H9 (cell line): ENCODE measurements around the gene PHLDA3. TPM values are rescaled to one million over a fixed set of nuclear protein-coding genes. Genes with fewer than 3 reads are reported as not detected.

Source experiments
- DNase-seq: peaks from one replicate; pipeline ENCODE4 v3.0.0-alpha.2; 2017
- H2AFZ ChIP-seq: one replicate; pipeline ENCODE4 v1.6.1; 2013; ENCODE audit warnings: mild to moderate bottlenecking, low read length, control low read depth, moderate library complexity
- H2AK5ac ChIP-seq: 2 replicates; pipeline ENCODE4 v1.6.1; 2013; ENCODE audit warnings: low read length, control low read depth, mixed read lengths; ENCODE audit not compliant: insufficient read length
- H2BK120ac ChIP-seq: one replicate; pipeline ENCODE4 v1.6.1; 2013; ENCODE audit warnings: low read depth, mild to moderate bottlenecking, low read length, control low read depth, inconsistent platforms; ENCODE audit not compliant: poor library complexity, severe bottlenecking
- H2BK12ac ChIP-seq: 2 replicates; pipeline ENCODE4 v1.6.1; 2013; ENCODE audit warnings: low read length, control low read depth, mixed read lengths, low read depth; ENCODE audit not compliant: insufficient read length
- H2BK15ac ChIP-seq: 2 replicates; pipeline ENCODE4 v1.6.1; 2013; ENCODE audit warnings: low read depth, low read length, control low read depth
- H2BK20ac ChIP-seq: one replicate; pipeline ENCODE4 v1.6.1; 2013; ENCODE audit warnings: low read depth, mild to moderate bottlenecking, low read length, control low read depth, inconsistent platforms; ENCODE audit not compliant: poor library complexity, severe bottlenecking
- H2BK5ac ChIP-seq: 2 replicates; pipeline ENCODE4 v1.6.1; 2013; ENCODE audit warnings: low read length, control low read depth, mixed read lengths; ENCODE audit not compliant: insufficient read length
- H3K14ac ChIP-seq: 2 replicates; pipeline ENCODE4 v1.6.1; 2013; ENCODE audit warnings: low read length, control low read depth; ENCODE audit not compliant: insufficient read depth
- H3K18ac ChIP-seq: 2 replicates; pipeline ENCODE4 v1.6.1; 2013; ENCODE audit warnings: low read depth, mild to moderate bottlenecking, mixed read lengths, low read length, control low read depth; ENCODE audit not compliant: insufficient read length
- H3K23ac ChIP-seq: 2 replicates; pipeline ENCODE4 v1.6.1; 2013; ENCODE audit warnings: low read length, control low read depth, mixed read lengths, low read depth; ENCODE audit not compliant: insufficient read length
- H3K23me2 ChIP-seq: 2 replicates; pipeline ENCODE4 v1.6.1; 2013; ENCODE audit warnings: low read depth, mild to moderate bottlenecking, mixed read lengths, low read length, control low read depth; ENCODE audit not compliant: insufficient read length, poor library complexity, severe bottlenecking
- H3K27ac ChIP-seq: 2 replicates; pipeline ENCODE4 v1.5.1; 2013; ENCODE audit warnings: low read length, control low read depth, mixed read lengths, low read depth; ENCODE audit not compliant: insufficient read length
- H3K27me3 ChIP-seq: 2 replicates; pipeline ENCODE4 v1.6.1; 2013; ENCODE audit warnings: low read length, control low read depth, inconsistent platforms; ENCODE audit not compliant: insufficient read depth
- H3K4ac ChIP-seq: 2 replicates; pipeline ENCODE4 v1.6.1; 2013; ENCODE audit warnings: low read depth, mild to moderate bottlenecking, control low read depth, inconsistent platforms, low read length, moderate library complexity
- H3K4me1 ChIP-seq: 2 replicates; pipeline ENCODE4 v1.6.1; 2013; ENCODE audit warnings: low read length, control low read depth, inconsistent platforms; ENCODE audit not compliant: insufficient read depth
- H3K4me2 ChIP-seq: 2 replicates; pipeline ENCODE4 v1.6.1; 2013; ENCODE audit warnings: low read length, control low read depth, mixed read lengths; ENCODE audit not compliant: insufficient read length, insufficient read depth
- H3K56ac ChIP-seq: 2 replicates; pipeline ENCODE4 v1.6.1; 2013; ENCODE audit warnings: low read depth, mild to moderate bottlenecking, mixed read lengths, low read length, control low read depth; ENCODE audit not compliant: insufficient read length
- H3K79me1 ChIP-seq: 2 replicates; pipeline ENCODE4 v1.6.1; 2013; ENCODE audit warnings: low read depth, mild to moderate bottlenecking, moderate library complexity, low read length, control low read depth, inconsistent platforms; ENCODE audit not compliant: insufficient read depth, poor library complexity, severe bottlenecking
- H3K79me2 ChIP-seq: 2 replicates; pipeline ENCODE4 v1.6.1; 2013; ENCODE audit warnings: low read length, control low read depth, inconsistent platforms; ENCODE audit not compliant: insufficient read depth
- H3K9ac ChIP-seq: 2 replicates; pipeline ENCODE4 v1.6.1; 2013; ENCODE audit warnings: low read length, control low read depth, mixed read lengths; ENCODE audit not compliant: insufficient read length; ENCODE audit errors: extremely low read depth
- H3K9me3 ChIP-seq: one replicate; pipeline ENCODE4 v1.6.1; 2013; ENCODE audit warnings: low read depth, low read length, inconsistent platforms; ENCODE audit not compliant: control insufficient read depth
- H3T11ph ChIP-seq: one replicate; pipeline ENCODE4 v1.6.1; 2013; ENCODE audit warnings: mild to moderate bottlenecking, low read length, control low read depth, inconsistent platforms
- H4K20me1 ChIP-seq: one replicate; pipeline ENCODE4 v1.6.1; 2013; ENCODE audit not compliant: control insufficient read depth, insufficient read length, insufficient read depth
- H4K5ac ChIP-seq: 2 replicates; pipeline ENCODE4 v1.6.1; 2013; ENCODE audit warnings: low read depth, mild to moderate bottlenecking, mixed read lengths, low read length, control low read depth; ENCODE audit not compliant: insufficient read length
- H4K8ac ChIP-seq: replicated peaks from 2 replicates; pipeline ENCODE4 v1.6.1; 2013; ENCODE audit warnings: low read length, control low read depth, mixed read lengths, low read depth; ENCODE audit not compliant: insufficient read length
- H4K91ac ChIP-seq: 2 replicates; pipeline ENCODE4 v1.6.1; 2013; ENCODE audit warnings: low read depth, mild to moderate bottlenecking, moderate library complexity, mixed read lengths, low read length, control low read depth; ENCODE audit not compliant: insufficient read length
- H3K27ac Mint-ChIP-seq, 3 experiments: 2 replicates in 2 of 3; 3 replicates in 1 of 3; pipeline ENCODE4 v1.8.0; 2020 to 2021; ENCODE audit warnings: mixed read lengths in 3 of 3, mild to moderate bottlenecking in 1 of 3, moderate library complexity in 1 of 3
- H3K27me3 Mint-ChIP-seq: 2 replicates; pipeline ENCODE4 v1.8.0; 2021; ENCODE audit warnings: low read depth, mild to moderate bottlenecking, moderate library complexity, mixed read lengths
- H3K36me3 Mint-ChIP-seq, 3 experiments: 2 replicates in 2 of 3; 3 replicates in 1 of 3; pipeline ENCODE4 v1.8.0; 2020 to 2021; ENCODE audit warnings: low read depth in 3 of 3, mixed read lengths in 3 of 3; ENCODE audit not compliant: insufficient read depth in 1 of 3
- H3K4me1 Mint-ChIP-seq, 2 experiments: 2 replicates each; pipeline ENCODE4 v1.8.0; 2020; ENCODE audit warnings: mixed read lengths in 2 of 2
- H3K4me3 Mint-ChIP-seq, 2 experiments: 2 replicates in 1 of 2; 3 replicates in 1 of 2; pipeline ENCODE4 v1.8.0; 2020 to 2021; ENCODE audit warnings: mild to moderate bottlenecking in 2 of 2, mixed read lengths in 2 of 2, moderate library complexity in 1 of 2
- H3K9me3 Mint-ChIP-seq, 2 experiments: 2 replicates in 1 of 2; 3 replicates in 1 of 2; pipeline ENCODE4 v1.8.0; 2020; ENCODE audit warnings: mild to moderate bottlenecking in 2 of 2, mixed read lengths in 2 of 2, moderate library complexity in 1 of 2
- WGBS: extraction: QIAGEN DNeasy Blood & Tissue Kit; methylation state at CpG from one replicate; pipeline ENCODE4 v1.1.7; 2013; ENCODE audit warnings: missing lambda C conversion rate, low lambda C conversion rate, mixed read lengths; ENCODE audit not compliant: insufficient read length; ENCODE audit errors: extremely low coverage; 5-methylcytosine and 5-hydroxymethylcytosine counted together
- total RNA-seq: library from RNA; stranded (reverse); gene quantifications from 2 replicates; pipeline ENCODE4 v1.2.1, GENCODE V29; 2021
- TF ChIP-seq, protein P1 (sequence below): fragments of 200-600 bp; sonication (generic); conservative IDR thresholded peaks from 3 replicates; pipeline ENCODE4 v1.8.0; 2021; ENCODE audit warnings: antibody characterized with exemption, mild to moderate bottlenecking

PHLDA3 gene
- total RNA-seq, 1 experiment from 2014 or later = 53.9 TPM

DNA sequence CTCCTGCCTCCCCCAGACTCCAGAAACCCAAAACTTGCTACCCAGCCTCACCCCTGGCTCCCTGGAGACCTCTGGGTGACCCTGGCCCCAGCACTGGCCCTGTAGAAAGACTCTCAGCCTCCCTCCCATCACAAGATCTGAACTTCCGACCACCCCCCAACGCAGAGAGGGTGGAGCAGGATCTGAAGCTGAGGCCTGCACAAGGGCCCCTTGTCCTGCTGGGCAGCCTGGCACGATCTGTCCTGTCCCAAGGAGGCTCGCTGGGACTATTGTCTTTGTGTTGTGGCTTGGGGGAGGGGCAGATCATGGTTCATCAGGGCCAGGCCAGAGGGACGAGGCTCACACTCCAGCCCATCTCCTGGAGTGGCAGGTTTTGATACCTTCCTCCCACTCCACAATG, 20.0 kb downstream of the PHLDA3 start:
- H2AK5ac ChIP-seq = no peak overlapping the region
- TF ChIP-seq, protein P1, sequence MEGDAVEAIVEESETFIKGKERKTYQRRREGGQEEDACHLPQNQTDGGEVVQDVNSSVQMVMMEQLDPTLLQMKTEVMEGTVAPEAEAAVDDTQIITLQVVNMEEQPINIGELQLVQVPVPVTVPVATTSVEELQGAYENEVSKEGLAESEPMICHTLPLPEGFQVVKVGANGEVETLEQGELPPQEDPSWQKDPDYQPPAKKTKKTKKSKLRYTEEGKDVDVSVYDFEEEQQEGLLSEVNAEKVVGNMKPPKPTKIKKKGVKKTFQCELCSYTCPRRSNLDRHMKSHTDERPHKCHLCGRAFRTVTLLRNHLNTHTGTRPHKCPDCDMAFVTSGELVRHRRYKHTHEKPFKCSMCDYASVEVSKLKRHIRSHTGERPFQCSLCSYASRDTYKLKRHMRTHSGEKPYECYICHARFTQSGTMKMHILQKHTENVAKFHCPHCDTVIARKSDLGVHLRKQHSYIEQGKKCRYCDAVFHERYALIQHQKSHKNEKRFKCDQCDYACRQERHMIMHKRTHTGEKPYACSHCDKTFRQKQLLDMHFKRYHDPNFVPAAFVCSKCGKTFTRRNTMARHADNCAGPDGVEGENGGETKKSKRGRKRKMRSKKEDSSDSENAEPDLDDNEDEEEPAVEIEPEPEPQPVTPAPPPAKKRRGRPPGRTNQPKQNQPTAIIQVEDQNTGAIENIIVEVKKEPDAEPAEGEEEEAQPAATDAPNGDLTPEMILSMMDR = no peak
- H2BK5ac ChIP-seq = no peak overlapping the region
- H3K79me2 ChIP-seq = no peaks in the 10 kb centered on the region
- no peaks in the 10 kb centered on the region for H3K9me3 ChIP-seq
- H4K91ac ChIP-seq = no peak overlapping the region
- H3K4me1 ChIP-seq = peaks cover 2% of the 10 kb centered on the region; the same call in 1 of the 2 replicates
- H3K18ac ChIP-seq = no peak overlapping the region
- peak; percentile 35 for DNase-seq
- no peak overlapping the region for H4K8ac ChIP-seq
- Mint-ChIP-seq H3K9me3 (peaks cover 0 to 2% of the 10 kb centered on the region in 2 experiments; a peak in 1 of 5 replicates), H3K27ac (peak overlapping the region in 1 of 3 experiments; percentile 40; a peak in 2 of 7 replicates), H3K4me3 (no peak overlapping the region), H3K36me3 (no peaks in the 10 kb centered on the region), H3K4me1 (peaks cover 24 to 34% of the 10 kb centered on the region in 2 experiments), H3K27me3 (peaks cover 5% of the 10 kb centered on the region)
- no peak overlapping the region for H2BK12ac ChIP-seq
- no peaks in the 10 kb centered on the region for H3K23me2 ChIP-seq
- WGBS = no CpG with 5 or more reads among the region's 5 CpGs
- no peaks in the 10 kb centered on the region for H4K20me1 ChIP-seq
- no peak overlapping the region for H3K4ac ChIP-seq
- no peak overlapping the region for H2BK120ac ChIP-seq
- no peak overlapping the region for H3K9ac ChIP-seq
- H2BK20ac ChIP-seq = no peak overlapping the region
- H3K56ac ChIP-seq = no peak overlapping the region
- no peak overlapping the region for H4K5ac ChIP-seq
- H2BK15ac ChIP-seq = no peak overlapping the region
- no peak overlapping the region for H3K14ac ChIP-seq
- no peaks in the 10 kb centered on the region for H3K27me3 ChIP-seq
- no peak overlapping the region for H3K27ac ChIP-seq
- no peak overlapping the region for H3K23ac ChIP-seq
- no peaks in the 10 kb centered on the region for H3K79me1 ChIP-seq
- no peak overlapping the region for H3T11ph ChIP-seq
- no peak overlapping the region for H3K4me2 ChIP-seq
- H2AFZ ChIP-seq = no peak overlapping the region
